Mesodermal cell (in vitro differentiated cells): ENCODE results near the gene GOLGA6A.

Experiments
- H3K27ac ChIP-seq: 2 replicates; pipeline ENCODE4 v1.7.0; 2013; ENCODE audit warnings: mild to moderate bottlenecking, low read depth, low read length, moderate library complexity; ENCODE audit not compliant: severe bottlenecking
- H3K36me3 ChIP-seq: 2 replicates; pipeline ENCODE4 v1.7.1; 2013; ENCODE audit warnings: mild to moderate bottlenecking, low read length, moderate library complexity; ENCODE audit not compliant: control insufficient read depth, insufficient read depth
- H3K4me1 ChIP-seq: one replicate; pipeline ENCODE4 v1.7.1; 2013; ENCODE audit warnings: mild to moderate bottlenecking, low read length; ENCODE audit not compliant: insufficient read depth, control insufficient read depth, poor library complexity, severe bottlenecking
- H3K4me3 ChIP-seq: 2 replicates; pipeline ENCODE4 v1.7.0; 2013; ENCODE audit warnings: low read length, control low read depth, mild to moderate bottlenecking; ENCODE audit not compliant: insufficient read depth, poor library complexity, severe bottlenecking; ENCODE audit errors: extremely low read depth
- H3K9me3 ChIP-seq: 2 replicates; pipeline ENCODE4 v1.7.1; 2013; ENCODE audit warnings: mild to moderate bottlenecking, low read length, moderate library complexity; ENCODE audit not compliant: control insufficient read depth
- WGBS, 2 experiments: methylation state at CpG; one replicate each; pipeline ENCODE4 v1.1.5; 2013; ENCODE audit warnings: missing lambda C conversion rate in 2 of 2; ENCODE audit not compliant: insufficient coverage in 2 of 2; 5-methylcytosine and 5-hydroxymethylcytosine counted together

GOLGA6A gene

GRCh38 chr15:74041311-74041756 lies 41.0 kb downstream of the GOLGA6A start:
- H3K4me3 ChIP-seq, result no peak overlapping the region
- peaks cover 29% of the 10 kb centered on the region for H3K4me1 ChIP-seq
- peaks cover 4% of the 10 kb centered on the region for H3K36me3 ChIP-seq
- no peaks in the 10 kb centered on the region for H3K9me3 ChIP-seq
- no peak overlapping the region for H3K27ac ChIP-seq
- 91 to 92% methylated on average over 10 of the region's 10 CpGs for WGBS, 2 experiments

- 74 to 75% methylated on average over 5 of the region's 7 CpGs for WGBS, 2 experiments
- H3K4me1 ChIP-seq, result peaks cover 29% of the 10 kb centered on the region
- no peaks in the 10 kb centered on the region for H3K9me3 ChIP-seq
- peak overlapping the region; percentile 57 for H3K27ac ChIP-seq
- no peak overlapping the region for H3K4me3 ChIP-seq
- H3K36me3 ChIP-seq, result peaks cover 7% of the 10 kb centered on the region
Observed at GRCh38 chr15:74040109-74040850, 42.1 kb downstream of the GOLGA6A start.

GRCh38 chr15:74039656-74040010 lies 42.7 kb downstream of the GOLGA6A start:
- H3K36me3 ChIP-seq, result peaks cover 12% of the 10 kb centered on the region
- peaks cover 29% of the 10 kb centered on the region for H3K4me1 ChIP-seq
- H3K27ac ChIP-seq, result no peak overlapping the region
- H3K4me3 ChIP-seq, result no peak overlapping the region
- WGBS, 2 experiments, result 91 to 93% methylated on average over 4 to 5 of the region's 5 CpGs
- H3K9me3 ChIP-seq, result no peaks in the 10 kb centered on the region

- peaks cover 29% of the 10 kb centered on the region for H3K4me1 ChIP-seq
- WGBS, 2 experiments, result 90 to 91% methylated on average over 8 to 9 of the region's 9 CpGs
- H3K9me3 ChIP-seq, result no peaks in the 10 kb centered on the region
- H3K4me3 ChIP-seq, result no peak overlapping the region
- peaks cover 18% of the 10 kb centered on the region for H3K36me3 ChIP-seq
- no peak overlapping the region for H3K27ac ChIP-seq
Observed at GRCh38 chr15:74038707-74039655, 43.4 kb downstream of the GOLGA6A start.

- 87 to 90% methylated on average over 20 to 21 of the region's 21 CpGs for WGBS, 2 experiments
- Histone ChIP-seq H3K4me1 (peaks cover 29% of the 10 kb centered on the region), H3K36me3 (peaks cover 33% of the 10 kb centered on the region), H3K4me3 (no peak overlapping the region), H3K9me3 (no peaks in the 10 kb centered on the region), H3K27ac (no peak overlapping the region)
Observed at GRCh38 chr15:74037171-74038117, 44.9 kb downstream of the GOLGA6A start.

- WGBS, 2 experiments, result 57 to 65% methylated on average over 17 to 18 of the region's 21 CpGs
Observed at GRCh38 chr15:74036271-74037170, 45.8 kb downstream of the GOLGA6A start.

GRCh38 chr15:74035121-74036017 lies 47.0 kb downstream of the GOLGA6A start:
- Histone ChIP-seq H3K9me3 (no peaks in the 10 kb centered on the region), H3K27ac (no peak overlapping the region), H3K4me1 (peaks cover 18% of the 10 kb centered on the region), H3K4me3 (no peak overlapping the region), H3K36me3 (peaks cover 33% of the 10 kb centered on the region)
- 90 to 92% methylated on average over 21 to 23 of the region's 28 CpGs for WGBS, 2 experiments

More at GRCh38 chr15:74036271-74037170, 45.8 kb downstream of the GOLGA6A start:
- peaks cover 29% of the 10 kb centered on the region for H3K4me1 ChIP-seq
- no peak overlapping the region for H3K27ac ChIP-seq
- no peak overlapping the region for H3K4me3 ChIP-seq
- peaks cover 30% of the 10 kb centered on the region for H3K36me3 ChIP-seq
- H3K9me3 ChIP-seq, result no peaks in the 10 kb centered on the region

- no peak overlapping the region for H3K27ac ChIP-seq
- no peaks in the 10 kb centered on the region for H3K9me3 ChIP-seq
- 87 to 98% methylated on average over 7 to 10 of the region's 10 CpGs for WGBS, 2 experiments
- H3K36me3 ChIP-seq, result peaks cover 37% of the 10 kb centered on the region
- peaks cover 8% of the 10 kb centered on the region for H3K4me1 ChIP-seq
- H3K4me3 ChIP-seq, result no peak overlapping the region
Observed at GRCh38 chr15:74034206-74034755, 48.1 kb downstream of the GOLGA6A start.
